ENCODE data around the gene SCAF1.

The SCAF1 gene

GRCh38 chr19:49651029-49651819 lies 9.2 kb downstream of the SCAF1 start:
- no peak for DNase-seq

DNA sequence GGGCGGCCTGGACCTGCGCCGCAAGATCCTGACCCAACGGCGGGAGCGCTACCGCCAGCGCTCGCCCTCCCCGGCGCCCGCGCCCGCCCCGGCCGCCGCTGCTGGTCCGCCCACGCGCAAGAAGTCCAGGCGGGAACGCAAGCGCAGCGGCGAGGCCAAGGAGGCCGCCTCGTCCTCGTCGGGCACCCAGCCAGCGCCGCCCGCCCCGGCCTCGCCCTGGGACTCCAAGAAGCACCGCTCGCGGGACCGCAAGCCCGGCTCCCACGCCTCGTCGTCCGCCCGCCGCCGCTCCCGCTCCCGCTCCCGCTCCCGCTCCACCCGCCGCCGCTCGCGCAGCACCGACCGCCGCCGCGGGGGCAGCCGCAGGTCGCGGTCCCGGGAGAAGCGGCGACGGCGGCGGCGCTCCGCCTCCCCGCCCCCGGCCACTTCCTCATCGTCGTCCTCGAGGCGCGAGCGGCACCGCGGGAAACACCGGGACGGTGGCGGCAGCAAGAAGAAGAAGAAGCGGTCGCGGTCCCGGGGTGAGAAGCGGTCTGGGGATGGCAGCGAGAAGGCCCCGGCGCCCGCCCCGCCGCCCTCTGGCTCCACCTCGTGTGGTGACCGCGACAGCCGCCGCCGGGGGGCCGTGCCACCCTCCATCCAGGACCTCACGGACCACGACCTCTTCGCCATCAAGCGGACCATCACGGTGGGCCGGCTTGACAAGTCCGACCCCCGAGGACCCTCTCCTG lies 10.0 kb downstream of the SCAF1 start:
- no peak for DNase-seq

DNA sequence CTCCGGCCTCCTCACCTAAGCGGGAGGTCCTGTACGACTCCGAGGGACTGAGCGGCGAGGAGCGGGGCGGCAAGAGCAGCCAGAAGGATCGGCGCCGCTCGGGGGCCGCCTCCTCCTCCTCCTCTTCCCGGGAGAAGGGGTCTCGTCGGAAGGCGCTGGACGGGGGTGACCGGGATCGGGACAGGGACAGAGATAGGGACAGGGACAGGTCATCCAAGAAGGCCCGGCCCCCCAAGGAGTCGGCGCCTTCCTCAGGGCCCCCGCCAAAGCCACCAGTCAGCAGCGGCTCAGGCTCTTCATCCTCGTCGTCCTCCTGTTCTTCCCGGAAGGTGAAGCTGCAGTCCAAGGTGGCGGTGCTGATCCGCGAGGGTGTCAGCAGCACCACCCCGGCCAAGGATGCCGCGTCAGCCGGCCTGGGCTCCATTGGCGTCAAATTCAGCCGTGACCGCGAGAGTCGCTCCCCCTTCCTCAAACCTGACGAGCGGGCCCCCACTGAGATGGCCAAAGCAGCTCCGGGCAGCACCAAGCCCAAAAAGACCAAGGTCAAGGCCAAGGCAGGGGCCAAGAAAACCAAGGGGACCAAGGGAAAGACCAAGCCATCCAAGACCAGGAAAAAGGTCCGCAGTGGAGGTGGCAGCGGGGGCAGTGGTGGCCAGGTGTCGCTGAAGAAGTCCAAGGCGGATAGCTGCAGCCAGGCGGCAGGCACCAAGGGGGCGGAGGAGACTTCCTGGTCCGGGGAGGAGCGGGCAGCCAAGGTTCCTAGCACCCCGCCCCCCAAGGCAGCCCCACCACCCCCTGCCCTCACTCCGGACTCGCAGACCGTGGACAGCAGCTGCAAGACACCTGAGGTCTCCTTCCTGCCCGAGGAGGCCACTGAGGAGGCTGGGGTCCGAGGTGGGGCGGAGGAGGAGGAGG lies 10.8 kb downstream of the SCAF1 start:
- no peak for DNase-seq

GRCh38 chr19:49653466-49653806 lies 11.4 kb downstream of the SCAF1 start:
- no peak for DNase-seq

DNA sequence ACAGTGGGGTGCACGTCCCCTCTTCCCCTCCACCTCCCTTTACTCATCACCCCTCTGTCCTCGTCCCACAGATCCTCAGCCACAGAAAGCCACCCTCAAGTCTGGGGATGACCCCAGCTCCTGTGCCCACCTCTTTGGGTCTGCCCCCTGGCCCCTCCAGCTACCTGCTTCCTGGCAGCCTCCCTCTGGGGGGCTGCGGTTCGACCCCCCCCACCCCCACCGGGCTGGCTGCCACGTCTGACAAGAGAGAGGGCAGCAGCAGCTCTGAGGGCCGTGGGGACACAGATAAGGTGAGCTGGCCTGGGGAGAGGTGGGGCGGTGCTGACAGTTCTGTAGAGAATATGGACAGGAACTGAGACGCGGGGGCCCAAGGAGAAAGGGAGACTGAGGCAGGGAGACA lies 12.6 kb downstream of the SCAF1 start:
- DNase-seq, result no peak

- no peak for DNase-seq
Measured at GRCh38 chr19:49655570-49656455, 13.8 kb downstream of the SCAF1 start.

GRCh38 chr19:49656456-49657109 lies 14.6 kb downstream of the SCAF1 start:
- no peak for DNase-seq

DNA sequence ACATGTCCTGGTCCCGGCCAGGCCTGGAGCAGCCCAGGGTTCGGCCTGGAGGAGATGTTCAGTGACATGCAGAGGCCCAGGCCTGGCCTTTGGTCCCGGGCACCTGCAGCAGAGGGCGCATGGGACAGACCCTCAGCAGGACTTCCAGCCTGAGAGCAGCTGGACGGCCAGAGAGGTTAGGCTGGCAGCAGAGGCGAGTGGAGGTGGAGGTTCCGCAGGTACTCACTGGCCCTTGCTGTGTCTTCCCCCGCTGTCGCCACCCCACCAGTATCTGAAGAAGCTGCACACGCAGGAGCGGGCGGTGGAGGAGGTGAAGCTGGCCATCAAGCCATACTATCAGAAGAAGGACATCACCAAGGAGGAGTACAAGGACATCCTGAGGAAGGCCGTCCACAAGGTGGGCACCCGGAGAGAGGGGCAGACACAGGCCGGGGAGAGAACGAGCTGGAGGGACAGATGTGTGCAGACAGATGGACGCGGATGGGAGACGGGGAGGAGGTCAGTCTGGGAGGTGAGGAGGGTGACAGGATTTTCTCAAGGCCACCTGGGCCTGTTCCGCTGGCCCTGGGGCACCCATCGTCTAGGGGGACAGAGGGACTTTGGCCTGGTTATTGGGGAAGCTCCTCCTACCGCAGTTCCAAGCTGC lies 15.6 kb downstream of the SCAF1 start:
- DNase-seq, result no peak

DNA sequence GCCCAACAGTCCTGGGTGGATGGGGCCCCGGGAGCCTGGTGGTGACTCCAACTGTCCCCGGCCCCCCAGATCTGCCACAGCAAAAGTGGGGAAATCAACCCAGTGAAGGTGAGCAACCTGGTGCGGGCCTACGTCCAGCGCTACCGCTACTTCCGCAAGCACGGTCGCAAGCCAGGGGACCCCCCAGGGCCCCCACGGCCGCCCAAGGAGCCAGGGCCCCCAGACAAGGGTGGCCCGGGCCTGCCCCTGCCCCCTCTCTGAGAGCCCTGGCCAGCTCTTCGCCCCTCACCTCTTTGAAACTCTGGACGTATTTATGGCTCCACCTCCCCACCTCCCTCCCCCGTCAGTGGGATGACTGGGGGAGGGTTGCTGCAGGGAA lies 16.1 kb downstream of the SCAF1 start:
- no peak for DNase-seq

GRCh38 chr19:49658566-49659442 lies 16.8 kb downstream of the SCAF1 start:
- DNase-seq, result no peak

GRCh38 chr19:49660338-49660961 lies 18.4 kb downstream of the SCAF1 start:
- no peak for DNase-seq

DNA sequence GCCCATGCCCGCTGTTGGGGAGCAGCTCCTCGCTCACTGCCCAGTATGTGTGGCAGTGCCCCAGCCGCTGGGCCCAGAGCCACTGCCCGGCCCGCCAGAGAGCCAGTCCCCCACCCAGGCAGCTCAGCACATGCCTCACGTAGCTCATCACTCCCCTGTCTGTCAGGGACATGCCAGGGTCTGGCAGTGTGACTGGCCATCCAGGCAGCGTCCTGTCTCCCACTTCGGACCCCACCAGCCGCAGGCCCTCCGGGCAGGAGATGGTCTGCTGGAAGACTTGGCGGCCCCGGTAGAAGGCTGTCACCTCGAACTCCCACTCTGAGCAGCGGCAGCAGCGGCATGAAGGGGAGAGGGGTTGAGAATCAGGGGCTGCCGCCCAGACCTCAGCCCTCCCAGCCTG lies 20.0 kb downstream of the SCAF1 start:
- DNase-seq, result no peak

DNA sequence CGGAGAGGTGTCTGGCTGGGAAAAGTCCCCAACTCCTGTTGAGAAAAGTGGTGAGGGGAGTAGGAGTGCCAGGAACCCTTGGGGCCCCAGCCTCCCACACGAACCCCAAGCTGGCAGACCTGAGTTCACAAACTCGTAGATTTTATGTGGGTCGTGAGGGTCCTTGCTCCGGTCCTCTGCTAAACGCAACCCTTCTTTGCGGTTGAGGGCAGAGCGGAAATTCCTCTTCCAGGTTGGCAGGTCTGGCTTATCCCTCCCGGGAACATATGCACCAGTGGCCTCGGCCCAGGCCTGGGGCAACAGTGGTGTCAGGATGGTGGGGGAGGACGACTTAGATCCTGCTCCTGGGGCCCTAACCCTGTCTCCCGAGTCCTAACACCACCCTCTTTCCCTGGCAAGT lies 21.2 kb downstream of the SCAF1 start:
- no peak for DNase-seq

DNA sequence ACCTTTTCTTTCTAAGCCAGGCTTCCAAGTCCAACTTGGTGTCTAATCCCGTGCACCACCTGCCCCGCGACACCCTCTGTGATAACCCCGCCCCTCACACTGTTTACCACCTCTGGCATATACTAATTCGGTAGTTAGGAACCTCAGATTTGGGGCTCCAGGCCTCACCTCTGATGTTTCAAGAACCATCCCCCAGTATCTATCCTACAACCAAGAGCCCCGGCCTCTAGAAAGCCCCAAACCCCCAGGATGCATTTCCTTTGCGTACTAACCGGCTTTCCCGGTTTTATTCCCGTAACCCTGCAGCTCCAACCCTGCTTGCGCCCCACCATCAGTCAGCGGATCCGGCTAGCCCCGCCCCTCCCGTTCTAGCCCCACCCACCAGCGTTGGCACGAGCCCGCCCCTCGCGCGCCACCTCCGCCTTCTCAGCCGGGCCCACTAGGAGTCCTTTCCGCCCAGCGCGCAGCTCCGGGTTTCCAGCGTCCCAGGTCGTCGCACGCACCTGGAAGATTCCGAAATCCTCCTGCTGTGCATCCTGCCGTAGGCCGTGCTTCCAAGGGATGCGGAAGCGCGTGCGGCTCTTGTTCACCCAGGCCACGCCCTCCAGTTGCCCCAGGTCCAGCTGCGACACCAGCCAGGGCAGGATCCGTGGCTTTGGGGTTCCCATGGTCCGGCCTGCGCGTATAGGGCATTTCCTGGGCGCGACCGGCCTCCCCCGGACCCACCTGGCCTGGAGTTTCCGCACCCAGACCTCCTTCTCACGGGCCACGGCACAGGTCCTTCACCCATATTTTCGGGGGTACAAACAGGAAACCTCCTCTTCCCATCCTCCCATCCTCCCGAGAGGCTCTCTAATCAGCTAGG lies 22.4 kb downstream of the SCAF1 start:
- peak; percentile 68 to 69 for DNase-seq

GRCh38 chr19:49665036-49665350 lies 23.0 kb downstream of the SCAF1 start:
- no peak for DNase-seq

GRCh38 chr19:49665351-49666119 lies 23.5 kb downstream of the SCAF1 start, which contains the start of the genes BCL2L12 and IRF3:
Gene BCL2L12, plus strand, starts transcription at chr19:49665933. Its CDS starts 760 bp downstream, at chr19:49666693.
Gene IRF3, minus strand, starts transcription at chr19:49665857. Its CDS starts 1,019 bp downstream, at chr19:49664838.
- peak; percentile 94 to 96 for DNase-seq

- peak; percentile 69 to 86 for DNase-seq
Measured at GRCh38 chr19:49666120-49666444, 24.1 kb downstream of the SCAF1 start.

DNA sequence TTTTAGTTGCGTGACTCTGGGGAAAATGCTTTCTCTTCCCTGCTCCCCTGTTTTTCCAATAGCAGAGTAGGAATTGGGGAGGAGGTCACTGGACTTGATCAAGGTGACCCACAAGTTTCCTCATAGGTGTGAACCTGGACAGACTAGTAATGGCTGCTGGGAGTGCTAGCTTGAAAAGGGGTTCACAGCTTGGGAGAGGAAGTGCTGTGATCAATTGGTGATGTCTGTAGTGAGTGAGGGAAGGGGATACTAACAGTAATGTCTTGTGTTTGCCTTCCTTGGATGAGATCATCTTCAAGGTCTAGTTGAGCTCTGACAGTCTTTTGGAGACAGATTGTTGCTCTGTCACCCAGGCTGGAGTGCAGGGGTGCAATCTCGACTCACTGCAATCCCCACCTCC lies 25.5 kb downstream of the SCAF1 start:
- DNase-seq, result no peak

Data from Kasumi-1 (cell line).